ENCODE measurements around the gene LRRC56.

LRRC56 gene

GRCh38 chr11:536841-537621 lies at the start of gene LRRC56:
TSS of gene LRRC56 (plus strand) at chr11:537527. CDS start at chr11:540685, 3,158 bp downstream.
- FAIRE-seq (no peak), DNase-seq (ENCODE audit: insufficient read length, low spot score) (no peak)
- TF ChIP-seq POLR2A (IDR thresholded peaks at IDR 0.05; ENCODE audit: low read depth, low read length), result no peak

GRCh38 chr11:487571-488021 lies 49.7 kb upstream of the LRRC56 start:
- FAIRE-seq (no peak), DNase-seq (ENCODE audit: insufficient read length, low spot score) (no peak)
- no peak for TF ChIP-seq POLR2A (IDR thresholded peaks at IDR 0.05; ENCODE audit: low read depth, low read length)

- DNase-seq (ENCODE audit: insufficient read length, low spot score) (no peak), FAIRE-seq (no peak)
- no peak for TF ChIP-seq POLR2A (IDR thresholded peaks at IDR 0.05; ENCODE audit: low read depth, low read length)
Observed at GRCh38 chr11:488062-488461, 49.3 kb upstream of the LRRC56 start.

GRCh38 chr11:488579-488978 lies 48.7 kb upstream of the LRRC56 start:
- FAIRE-seq (no peak), DNase-seq (ENCODE audit: insufficient read length, low spot score) (no peak)
- TF ChIP-seq POLR2A (IDR thresholded peaks at IDR 0.05; ENCODE audit: low read depth, low read length), result no peak

- no peak for TF ChIP-seq POLR2A (IDR thresholded peaks at IDR 0.05; ENCODE audit: low read depth, low read length)
- FAIRE-seq (no peak), DNase-seq (ENCODE audit: insufficient read length, low spot score) (no peak)
Observed at GRCh38 chr11:488992-489391, 48.3 kb upstream of the LRRC56 start.

- FAIRE-seq, result no peak
- DNase-seq (ENCODE audit: insufficient read length, low spot score), result no peak
- no peak for TF ChIP-seq POLR2A (IDR thresholded peaks at IDR 0.05; ENCODE audit: low read depth, low read length)
Observed at GRCh38 chr11:489610-490185, 47.6 kb upstream of the LRRC56 start.

GRCh38 chr11:490186-490929 lies 47.0 kb upstream of the LRRC56 start:
- no peak for DNase-seq (ENCODE audit: insufficient read length, low spot score)
- FAIRE-seq, result no peak
- no peak for TF ChIP-seq POLR2A (IDR thresholded peaks at IDR 0.05; ENCODE audit: low read depth, low read length)

- no peak for TF ChIP-seq POLR2A (IDR thresholded peaks at IDR 0.05; ENCODE audit: low read depth, low read length)
- no peak for FAIRE-seq
- no peak for DNase-seq (ENCODE audit: insufficient read length, low spot score)
Observed at GRCh38 chr11:490930-491260, 46.4 kb upstream of the LRRC56 start.

- DNase-seq (ENCODE audit: insufficient read length, low spot score), result no peak
- FAIRE-seq, result no peak
- no peak for TF ChIP-seq POLR2A (IDR thresholded peaks at IDR 0.05; ENCODE audit: low read depth, low read length)
Observed at GRCh38 chr11:491358-491757, 46.0 kb upstream of the LRRC56 start.

- no peak for FAIRE-seq
- TF ChIP-seq POLR2A (IDR thresholded peaks at IDR 0.05; ENCODE audit: low read depth, low read length), result no peak
- DNase-seq (ENCODE audit: insufficient read length, low spot score), result no peak
Observed at GRCh38 chr11:492427-493226, 44.7 kb upstream of the LRRC56 start.

- no peak for TF ChIP-seq POLR2A (IDR thresholded peaks at IDR 0.05; ENCODE audit: low read depth, low read length)
- FAIRE-seq (no peak), DNase-seq (ENCODE audit: insufficient read length, low spot score) (no peak)
Observed at GRCh38 chr11:494761-495536, 42.4 kb upstream of the LRRC56 start.

GRCh38 chr11:495537-495931 lies 41.8 kb upstream of the LRRC56 start:
- DNase-seq (ENCODE audit: insufficient read length, low spot score) (no peak), FAIRE-seq (no peak)
- TF ChIP-seq POLR2A (IDR thresholded peaks at IDR 0.05; ENCODE audit: low read depth, low read length), result no peak

Data from H54 (cell line).